ENCODE measurements around the gene PHACTR3. TPM values are rescaled to one million over a fixed set of nuclear protein-coding genes. Genes with fewer than 3 reads are reported as not detected.

PHACTR3 gene
- total RNA-seq, 4 donors from 2014 or later, result 0.66 to 7.8 TPM; not detected in 2

GRCh38 chr20:59735486-59735885 is 131.1 kb downstream of the PHACTR3 start:
- TF ChIP-seq, protein P1, sequence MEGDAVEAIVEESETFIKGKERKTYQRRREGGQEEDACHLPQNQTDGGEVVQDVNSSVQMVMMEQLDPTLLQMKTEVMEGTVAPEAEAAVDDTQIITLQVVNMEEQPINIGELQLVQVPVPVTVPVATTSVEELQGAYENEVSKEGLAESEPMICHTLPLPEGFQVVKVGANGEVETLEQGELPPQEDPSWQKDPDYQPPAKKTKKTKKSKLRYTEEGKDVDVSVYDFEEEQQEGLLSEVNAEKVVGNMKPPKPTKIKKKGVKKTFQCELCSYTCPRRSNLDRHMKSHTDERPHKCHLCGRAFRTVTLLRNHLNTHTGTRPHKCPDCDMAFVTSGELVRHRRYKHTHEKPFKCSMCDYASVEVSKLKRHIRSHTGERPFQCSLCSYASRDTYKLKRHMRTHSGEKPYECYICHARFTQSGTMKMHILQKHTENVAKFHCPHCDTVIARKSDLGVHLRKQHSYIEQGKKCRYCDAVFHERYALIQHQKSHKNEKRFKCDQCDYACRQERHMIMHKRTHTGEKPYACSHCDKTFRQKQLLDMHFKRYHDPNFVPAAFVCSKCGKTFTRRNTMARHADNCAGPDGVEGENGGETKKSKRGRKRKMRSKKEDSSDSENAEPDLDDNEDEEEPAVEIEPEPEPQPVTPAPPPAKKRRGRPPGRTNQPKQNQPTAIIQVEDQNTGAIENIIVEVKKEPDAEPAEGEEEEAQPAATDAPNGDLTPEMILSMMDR (IDR thresholded peaks at IDR 0.05; ENCODE audit: low read depth), result no peak

GRCh38 chr20:59735917-59736316 is 131.6 kb downstream of the PHACTR3 start:
- TF ChIP-seq, protein P1 (IDR thresholded peaks at IDR 0.05; ENCODE audit: low read depth), result no peak

DNA sequence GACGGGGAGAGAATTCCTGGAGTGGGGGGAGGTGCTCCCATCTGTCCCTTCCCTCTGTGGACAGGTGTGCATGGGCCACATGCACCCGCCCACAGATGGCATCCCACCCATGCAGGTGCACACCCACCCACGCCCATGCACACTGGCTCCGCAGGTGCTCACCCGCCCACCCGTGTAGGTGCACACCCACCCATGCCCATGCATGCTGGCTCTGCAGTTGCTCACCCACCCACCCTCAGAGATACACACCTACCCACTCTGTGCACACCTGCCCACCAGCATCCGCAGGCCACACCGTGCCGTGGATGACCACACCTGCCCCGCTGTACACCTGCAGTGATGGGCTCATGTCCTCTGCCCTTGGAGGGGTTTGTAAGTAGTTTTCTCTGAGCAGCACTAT is 132.0 kb downstream of the PHACTR3 start:
- TF ChIP-seq, protein P1 (IDR thresholded peaks at IDR 0.05; ENCODE audit: low read depth), result no peak

DNA sequence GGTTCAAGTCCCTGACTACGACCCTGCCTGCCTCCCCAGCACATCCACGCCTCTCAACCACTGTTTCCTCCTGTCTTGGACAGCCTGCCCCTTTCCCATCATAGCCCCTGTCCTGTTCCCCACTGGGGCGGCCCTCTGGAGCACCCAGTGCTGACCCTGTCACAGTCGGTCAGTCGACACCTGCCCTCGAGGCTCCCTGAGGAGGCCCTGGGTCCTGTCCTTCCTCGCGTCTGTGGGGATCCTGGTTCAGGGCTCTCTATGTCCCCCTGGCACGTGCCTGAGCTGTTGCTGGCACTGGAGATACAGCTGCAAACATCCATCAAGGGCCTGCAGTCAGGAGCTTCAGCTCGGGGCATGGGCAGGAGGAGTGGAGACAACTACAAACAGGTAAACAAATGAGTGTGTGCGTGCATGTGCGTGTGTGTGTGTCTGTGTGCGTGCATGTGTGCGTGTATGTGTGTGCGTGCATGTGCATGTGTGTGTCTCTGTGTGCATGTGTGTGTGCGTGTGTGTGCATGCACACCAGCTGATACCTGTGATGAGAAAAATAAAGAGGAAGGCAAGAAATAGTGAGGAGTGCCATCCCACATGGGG is 132.8 kb downstream of the PHACTR3 start:
- TF ChIP-seq, protein P1 (IDR thresholded peaks at IDR 0.05; ENCODE audit: low read depth), result no peak

DNA sequence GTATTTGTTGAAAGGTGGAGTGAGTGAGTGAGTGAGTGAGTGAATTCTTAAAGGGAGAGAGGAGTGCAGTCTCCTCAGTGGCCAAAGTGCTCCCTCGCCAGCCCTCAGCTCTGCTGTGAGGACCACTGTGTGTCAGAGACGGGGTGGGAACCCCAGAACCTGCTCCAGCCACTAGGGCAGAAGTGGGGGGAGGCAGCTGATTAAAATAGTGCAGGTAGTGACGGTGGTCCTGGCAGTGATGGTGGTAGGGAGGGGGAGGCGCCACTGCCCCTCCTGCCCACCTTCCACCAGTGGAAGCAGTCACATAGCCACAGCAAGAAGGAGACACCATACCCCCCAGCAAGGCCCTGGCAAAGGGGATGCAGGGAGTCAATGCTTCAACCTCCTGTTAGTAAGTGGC is 133.5 kb downstream of the PHACTR3 start:
- TF ChIP-seq, protein P1 (IDR thresholded peaks at IDR 0.05; ENCODE audit: low read depth), result no peak

DNA sequence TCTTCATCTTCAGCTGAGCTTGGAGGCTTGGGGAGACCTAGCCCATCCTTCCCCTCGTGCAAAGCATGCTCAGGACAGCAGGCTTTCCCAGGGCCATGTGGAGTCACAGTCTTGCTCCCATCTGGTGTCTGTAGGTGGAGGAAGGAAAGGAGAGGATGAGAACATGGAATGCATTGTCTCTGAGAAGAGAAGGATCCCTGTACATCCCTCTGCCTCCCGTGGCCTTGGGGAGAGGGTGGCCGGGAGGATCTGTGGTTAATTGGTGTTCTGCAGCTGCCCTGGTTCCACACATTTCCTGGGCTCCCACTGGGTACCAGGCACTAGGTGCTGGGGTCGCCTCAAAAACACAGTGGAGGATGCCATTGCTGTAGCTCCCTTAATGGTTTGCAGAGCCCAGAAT is 134.5 kb downstream of the PHACTR3 start:
- TF ChIP-seq, protein P1 (IDR thresholded peaks at IDR 0.05; ENCODE audit: low read depth), result no peak

DNA sequence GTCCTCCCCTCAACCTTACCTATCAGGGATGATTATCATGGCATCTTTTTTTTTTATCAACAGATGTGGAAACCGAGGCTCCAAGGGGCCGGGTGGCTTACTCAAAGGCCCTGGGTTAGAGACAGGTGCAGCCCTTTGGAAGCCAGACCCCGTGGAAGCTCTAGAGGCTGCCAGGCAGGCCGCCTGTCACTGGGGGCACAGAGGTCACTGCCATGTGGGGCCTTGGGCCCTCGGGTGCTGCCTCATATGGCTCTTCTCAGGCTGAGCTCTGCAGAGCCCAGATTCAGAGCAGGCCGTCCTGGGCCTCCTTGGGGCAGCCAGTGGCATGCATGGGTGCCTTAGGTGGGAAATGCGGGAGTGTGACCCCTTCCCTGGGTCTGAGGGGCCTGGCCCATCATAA is 136.3 kb downstream of the PHACTR3 start:
- TF ChIP-seq, protein P1 (IDR thresholded peaks at IDR 0.05; ENCODE audit: low read depth), result no peak

Data from subcutaneous adipose tissue (tissue), 4 donors.